ES-I3 (cell line): Measurements from ENCODE around the gene ATXN2.

Source experiments
- H3K36me3 ChIP-seq: 2 replicates; pipeline ENCODE4 v1.6.1; 2013; ENCODE audit warnings: mild to moderate bottlenecking, low read length, control low read depth, moderate library complexity; ENCODE audit not compliant: insufficient read depth
- H3K4me1 ChIP-seq: 2 replicates; pipeline ENCODE4 v1.6.1; 2013; ENCODE audit warnings: mild to moderate bottlenecking, control low read depth, low read length; ENCODE audit not compliant: insufficient read depth
- H3K9ac ChIP-seq: 2 replicates; pipeline ENCODE4 v1.6.1; 2013; ENCODE audit warnings: low read depth, mild to moderate bottlenecking, low read length, moderate library complexity
- H3K9me3 ChIP-seq: 2 replicates; pipeline ENCODE4 v1.6.1; 2013; ENCODE audit warnings: mild to moderate bottlenecking, low read length, moderate library complexity; ENCODE audit not compliant: control insufficient read depth, insufficient read depth

ATXN2 gene

DNA sequence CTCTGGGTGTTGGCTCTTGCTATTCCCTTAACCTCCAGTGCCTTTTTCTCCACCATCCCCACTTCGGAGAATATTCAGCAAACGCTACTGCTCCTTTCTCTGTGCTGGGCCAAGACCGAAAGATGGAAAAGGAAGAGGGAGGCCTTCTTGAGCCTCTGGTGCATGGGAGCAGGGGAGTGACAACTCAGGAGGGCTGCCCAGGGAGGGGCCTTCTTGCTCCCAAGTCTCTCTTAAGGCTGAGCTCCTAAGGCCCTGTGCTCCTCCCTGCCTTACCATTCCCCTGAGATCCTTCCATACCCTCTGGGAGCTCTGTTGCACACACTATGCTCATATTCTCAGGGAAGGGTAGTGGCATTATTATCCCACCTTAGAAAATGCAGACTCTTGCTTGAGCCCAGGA lies 158.5 kb downstream of the ATXN2 start:
- peaks cover 20% of the 10 kb centered on the region; the same call in 1 of the 2 replicates for H3K4me1 ChIP-seq
- H3K36me3 ChIP-seq = no peaks in the 10 kb centered on the region; the same call in 1 of the 2 replicates
- no peak overlapping the region for H3K9ac ChIP-seq
- no peaks in the 10 kb centered on the region for H3K9me3 ChIP-seq

DNA sequence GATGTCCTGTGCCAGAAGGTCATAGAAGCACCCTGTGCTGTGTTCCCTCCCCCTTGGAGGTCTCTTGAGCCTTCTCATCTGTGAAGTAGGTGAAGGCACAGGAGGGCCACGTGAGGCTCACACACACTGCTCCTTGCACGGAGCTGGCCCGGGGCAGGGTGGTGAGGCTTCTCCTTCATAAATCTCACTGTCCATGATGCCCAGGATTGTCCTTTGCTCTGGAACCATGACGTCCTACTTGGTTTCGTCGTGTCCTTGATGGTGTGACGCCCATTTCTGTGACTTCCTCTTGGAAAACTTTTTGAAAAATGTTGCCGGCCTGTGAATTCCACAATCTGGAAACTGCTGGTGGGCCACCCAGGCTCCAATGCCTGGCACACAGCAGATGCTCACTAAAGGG lies 159.0 kb downstream of the ATXN2 start:
- Histone ChIP-seq H3K9ac (no peak overlapping the region), H3K36me3 (no peaks in the 10 kb centered on the region; the same call in 1 of the 2 replicates), H3K9me3 (no peaks in the 10 kb centered on the region), H3K4me1 (peaks cover 25% of the 10 kb centered on the region; the same call in 1 of the 2 replicates)

DNA sequence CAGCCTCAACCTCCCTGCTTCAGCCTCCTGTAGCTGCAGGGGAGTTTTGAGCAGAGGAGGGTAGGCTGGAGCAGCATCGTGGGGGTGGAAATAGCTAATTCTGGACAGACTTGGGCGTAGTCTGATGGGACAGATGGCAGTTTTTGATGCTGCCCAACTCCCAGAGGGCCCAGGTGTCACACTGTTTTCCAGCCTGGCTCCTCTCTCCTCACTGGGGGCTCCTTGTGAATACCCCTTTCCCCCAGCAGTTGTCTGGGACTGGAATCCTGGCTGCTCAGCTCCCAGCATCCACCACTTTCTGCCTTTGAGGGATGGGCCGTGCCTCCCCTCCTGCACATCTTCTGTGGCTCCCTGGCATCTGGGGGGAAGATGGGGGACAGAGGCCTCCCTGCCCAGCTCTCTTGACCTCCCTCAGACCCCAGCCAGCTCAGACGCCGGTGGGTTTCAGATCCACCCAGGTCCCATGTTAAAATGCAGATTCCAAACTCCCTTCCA lies 159.4 kb downstream of the ATXN2 start:
- no peaks in the 10 kb centered on the region; the same call in 1 of the 2 replicates for H3K36me3 ChIP-seq
- peaks cover 25% of the 10 kb centered on the region for H3K4me1 ChIP-seq
- H3K9me3 ChIP-seq = no peaks in the 10 kb centered on the region
- H3K9ac ChIP-seq = no peak overlapping the region

DNA sequence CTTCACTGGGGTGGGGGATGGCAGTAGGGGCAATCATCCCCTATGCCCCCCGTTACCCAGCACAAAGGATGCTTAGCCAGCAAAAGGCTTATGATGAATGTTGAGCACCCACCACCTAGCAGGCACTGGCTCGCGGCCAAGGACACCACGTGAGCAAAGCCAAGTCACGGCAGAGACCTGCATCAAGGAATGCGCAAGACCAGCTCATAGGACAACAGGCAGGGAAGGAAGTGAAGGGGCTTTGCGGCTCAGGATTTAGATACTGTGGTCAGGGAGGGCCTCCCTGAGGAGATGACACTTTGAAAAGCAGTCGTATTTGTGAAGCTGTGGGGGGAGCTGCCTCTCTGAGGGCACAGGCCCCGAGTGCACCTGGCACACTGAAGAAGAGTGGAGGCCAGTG lies 160.6 kb downstream of the ATXN2 start:
- no peaks in the 10 kb centered on the region for H3K9me3 ChIP-seq
- H3K4me1 ChIP-seq = peaks cover 32% of the 10 kb centered on the region
- H3K36me3 ChIP-seq = no peaks in the 10 kb centered on the region; the same call in 1 of the 2 replicates
- H3K9ac ChIP-seq = no peak overlapping the region

DNA sequence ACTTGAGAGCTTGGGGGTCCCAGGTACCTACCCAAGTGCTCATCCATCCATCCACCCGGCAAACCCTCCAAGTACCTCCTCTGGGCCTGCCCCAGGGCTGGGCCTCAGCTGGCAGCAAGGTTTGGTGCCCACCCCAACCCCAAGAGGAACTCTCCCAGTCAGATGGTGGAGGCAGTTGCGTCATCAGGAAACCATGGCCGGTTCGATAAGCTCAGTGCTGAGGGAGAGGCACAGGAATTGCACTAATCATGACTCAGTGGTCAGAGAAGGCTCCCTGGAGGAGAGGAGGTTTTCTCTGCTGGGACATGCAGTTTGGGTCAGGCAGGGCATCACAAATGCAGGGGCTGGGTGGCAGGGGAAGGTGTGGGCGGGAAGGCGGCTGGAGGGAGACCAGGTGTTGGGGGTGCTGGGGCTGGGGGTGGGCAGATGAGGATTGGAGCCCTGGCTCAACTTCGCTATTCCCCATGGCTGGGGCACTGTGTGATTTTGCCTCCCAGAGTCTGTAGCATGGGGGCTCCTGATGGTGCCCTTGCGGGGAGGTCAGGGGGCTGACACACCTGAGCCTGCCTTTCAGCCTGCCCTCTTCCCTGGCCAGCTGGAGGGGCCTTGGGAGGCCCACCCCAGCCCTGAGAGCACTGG lies 161.2 kb downstream of the ATXN2 start:
- Histone ChIP-seq H3K9me3 (no peaks in the 10 kb centered on the region), H3K36me3 (no peaks in the 10 kb centered on the region; the same call in 1 of the 2 replicates), H3K9ac (no peak overlapping the region), H3K4me1 (peaks cover 32% of the 10 kb centered on the region)

DNA sequence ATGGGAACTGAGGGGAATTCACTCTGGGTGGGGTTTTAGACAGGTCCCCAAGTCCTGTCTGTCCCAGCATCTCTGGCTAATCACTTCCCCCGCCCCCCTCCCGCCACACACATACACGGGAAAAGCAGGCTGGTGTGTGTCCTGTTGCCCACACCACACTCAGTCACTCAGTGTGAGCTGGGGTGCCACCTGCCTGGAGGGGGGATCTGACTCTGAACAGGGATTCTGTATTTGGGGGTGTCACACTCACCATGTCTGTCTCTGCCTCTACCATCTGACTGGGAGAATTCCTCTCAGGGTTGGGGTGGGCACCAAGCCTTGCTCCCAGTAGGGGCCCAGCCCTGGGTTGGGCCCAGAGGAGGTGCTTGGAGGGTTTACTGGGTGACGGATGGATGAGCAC lies 162.3 kb downstream of the ATXN2 start:
- peaks cover 32% of the 10 kb centered on the region for H3K4me1 ChIP-seq
- H3K9ac ChIP-seq = no peak overlapping the region
- H3K36me3 ChIP-seq = no peaks in the 10 kb centered on the region; the same call in none of the 2 replicates
- H3K9me3 ChIP-seq = no peaks in the 10 kb centered on the region

DNA sequence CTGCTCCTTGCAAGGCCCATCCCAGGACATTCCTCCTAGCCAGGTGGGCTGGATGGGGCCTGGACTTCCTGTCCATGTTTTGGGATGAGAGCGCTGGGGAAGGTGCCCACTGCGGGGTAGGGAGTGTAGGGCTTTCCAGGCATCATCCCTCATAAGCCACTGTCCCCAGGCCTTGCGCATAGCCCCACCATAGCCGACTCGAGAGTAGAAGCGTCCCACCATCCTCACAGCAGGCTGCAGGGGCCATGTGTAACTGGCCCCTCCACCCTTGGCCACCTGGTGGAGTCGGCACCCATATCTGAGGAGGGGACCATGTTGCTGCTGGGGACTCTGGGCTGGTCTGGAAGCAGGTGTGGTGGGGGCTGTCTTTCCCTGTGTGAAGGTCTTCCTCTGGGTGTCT lies 162.8 kb downstream of the ATXN2 start:
- Histone ChIP-seq H3K9me3 (no peaks in the 10 kb centered on the region), H3K36me3 (no peaks in the 10 kb centered on the region; the same call in none of the 2 replicates), H3K9ac (no peak overlapping the region), H3K4me1 (peaks cover 32% of the 10 kb centered on the region)

DNA sequence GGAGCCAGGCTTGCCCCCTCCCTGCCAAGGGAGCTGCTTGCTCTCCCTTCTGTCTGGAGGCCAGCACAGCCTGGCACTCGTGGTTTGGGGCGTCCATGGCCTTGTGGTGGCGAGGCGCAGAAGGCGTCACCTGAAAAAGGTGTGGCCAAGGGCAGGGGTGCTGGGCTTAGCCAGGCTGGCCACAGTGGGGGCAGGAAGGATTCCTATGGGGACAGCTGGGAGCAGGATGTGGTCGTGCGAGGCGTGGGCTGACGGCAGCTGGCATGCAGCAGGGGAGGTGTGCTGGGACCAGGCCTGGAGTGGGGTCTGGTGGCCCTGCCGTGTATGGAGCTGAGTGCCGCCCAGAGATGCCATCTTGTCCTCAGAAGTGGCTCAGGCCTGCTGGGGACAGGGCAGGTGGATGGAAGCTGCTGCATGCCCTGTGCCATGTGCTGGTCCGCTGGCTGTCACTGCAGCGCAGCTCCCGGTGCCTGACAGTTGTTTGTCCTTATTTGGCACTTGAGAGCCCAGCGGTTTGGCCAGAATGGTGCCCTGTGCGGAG lies 163.4 kb downstream of the ATXN2 start:
- Histone ChIP-seq H3K9me3 (no peaks in the 10 kb centered on the region), H3K36me3 (no peaks in the 10 kb centered on the region; the same call in 1 of the 2 replicates), H3K9ac (no peak overlapping the region), H3K4me1 (peaks cover 32% of the 10 kb centered on the region)

DNA sequence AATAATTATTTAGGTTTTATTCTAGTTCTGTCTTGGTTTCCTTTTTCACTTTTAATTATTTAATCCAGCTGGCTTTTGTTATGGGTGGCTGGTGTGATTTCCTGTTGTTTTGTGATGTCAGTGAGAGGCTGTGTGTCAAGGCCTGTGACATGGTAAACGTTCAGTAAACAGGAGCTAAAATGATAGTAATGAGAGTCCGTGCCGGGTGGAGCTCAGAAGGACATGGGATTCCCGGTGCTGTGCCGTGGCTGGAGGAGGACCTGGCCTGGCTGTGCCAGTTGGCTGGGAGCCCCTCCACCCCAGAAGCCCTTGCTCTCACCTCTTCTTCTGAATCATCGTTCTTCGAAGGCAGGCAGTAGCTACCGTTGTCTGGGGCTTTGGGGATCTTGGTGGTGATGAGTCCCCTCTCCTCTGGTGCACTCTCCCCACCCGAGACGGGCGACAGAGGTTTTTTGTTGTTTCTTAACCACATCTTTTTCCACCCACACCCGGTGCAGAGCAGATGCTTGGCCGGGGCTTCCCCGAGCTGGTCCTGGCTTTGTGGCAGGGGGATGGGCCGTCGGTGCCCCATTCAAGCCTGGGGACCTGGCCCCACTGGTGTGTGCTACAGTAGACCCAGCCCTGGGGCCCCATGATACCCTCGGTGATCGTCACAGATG lies 164.3 kb downstream of the ATXN2 start:
- no peak overlapping the region for H3K9ac ChIP-seq

DNA sequence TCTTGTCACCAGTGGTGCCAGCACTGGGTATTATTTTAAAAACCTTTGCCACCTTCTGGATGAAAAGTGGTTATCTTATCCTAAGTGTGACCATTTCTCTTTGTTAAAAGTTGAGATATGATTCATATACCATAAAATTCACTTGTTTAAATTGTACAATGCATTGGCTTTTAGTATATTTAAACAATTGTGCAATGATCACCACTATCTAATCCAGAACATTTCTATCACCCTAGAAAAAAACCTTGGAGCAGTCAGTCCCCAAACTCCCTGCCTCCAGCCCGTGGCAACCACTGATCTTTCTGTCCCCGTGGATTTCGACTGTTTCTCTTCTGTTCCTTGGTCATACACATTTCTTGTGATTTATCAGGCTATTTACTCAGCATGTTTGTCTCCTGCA lies 165.1 kb downstream of the ATXN2 start:
- H3K9ac ChIP-seq = no peak overlapping the region
- H3K36me3 ChIP-seq = no peaks in the 10 kb centered on the region; the same call in 1 of the 2 replicates
- no peaks in the 10 kb centered on the region for H3K9me3 ChIP-seq
- H3K4me1 ChIP-seq = peaks cover 43% of the 10 kb centered on the region

More for the DNA sequence above, 164.3 kb downstream of the ATXN2 start:
- no peaks in the 10 kb centered on the region for H3K9me3 ChIP-seq
- H3K4me1 ChIP-seq = peaks cover 40% of the 10 kb centered on the region
- H3K36me3 ChIP-seq = no peaks in the 10 kb centered on the region; the same call in 1 of the 2 replicates

DNA sequence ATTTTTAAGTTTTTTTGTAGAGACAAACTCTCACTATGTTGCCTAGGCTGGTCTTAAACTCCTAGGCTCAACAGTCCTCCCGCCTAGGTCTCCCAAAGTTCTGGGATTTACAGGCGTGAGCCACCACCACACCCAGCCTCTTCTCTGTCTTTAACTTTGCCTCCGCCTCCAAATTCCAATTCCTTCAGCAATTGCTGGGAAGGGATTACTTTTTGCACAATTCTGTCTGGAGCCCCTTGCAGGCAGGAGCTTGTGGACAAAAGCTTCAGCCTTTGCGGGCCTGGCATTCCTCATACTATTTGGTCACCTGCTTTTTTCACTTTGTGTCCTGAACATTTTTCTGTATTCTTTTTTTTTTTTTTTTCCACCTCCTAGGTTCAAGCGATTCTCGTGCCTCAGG lies 167.3 kb downstream of the ATXN2 start:
- no peak overlapping the region for H3K9ac ChIP-seq
- peaks cover 1% of the 10 kb centered on the region for H3K36me3 ChIP-seq
- no peaks in the 10 kb centered on the region for H3K9me3 ChIP-seq
- H3K4me1 ChIP-seq = peaks cover 39% of the 10 kb centered on the region

DNA sequence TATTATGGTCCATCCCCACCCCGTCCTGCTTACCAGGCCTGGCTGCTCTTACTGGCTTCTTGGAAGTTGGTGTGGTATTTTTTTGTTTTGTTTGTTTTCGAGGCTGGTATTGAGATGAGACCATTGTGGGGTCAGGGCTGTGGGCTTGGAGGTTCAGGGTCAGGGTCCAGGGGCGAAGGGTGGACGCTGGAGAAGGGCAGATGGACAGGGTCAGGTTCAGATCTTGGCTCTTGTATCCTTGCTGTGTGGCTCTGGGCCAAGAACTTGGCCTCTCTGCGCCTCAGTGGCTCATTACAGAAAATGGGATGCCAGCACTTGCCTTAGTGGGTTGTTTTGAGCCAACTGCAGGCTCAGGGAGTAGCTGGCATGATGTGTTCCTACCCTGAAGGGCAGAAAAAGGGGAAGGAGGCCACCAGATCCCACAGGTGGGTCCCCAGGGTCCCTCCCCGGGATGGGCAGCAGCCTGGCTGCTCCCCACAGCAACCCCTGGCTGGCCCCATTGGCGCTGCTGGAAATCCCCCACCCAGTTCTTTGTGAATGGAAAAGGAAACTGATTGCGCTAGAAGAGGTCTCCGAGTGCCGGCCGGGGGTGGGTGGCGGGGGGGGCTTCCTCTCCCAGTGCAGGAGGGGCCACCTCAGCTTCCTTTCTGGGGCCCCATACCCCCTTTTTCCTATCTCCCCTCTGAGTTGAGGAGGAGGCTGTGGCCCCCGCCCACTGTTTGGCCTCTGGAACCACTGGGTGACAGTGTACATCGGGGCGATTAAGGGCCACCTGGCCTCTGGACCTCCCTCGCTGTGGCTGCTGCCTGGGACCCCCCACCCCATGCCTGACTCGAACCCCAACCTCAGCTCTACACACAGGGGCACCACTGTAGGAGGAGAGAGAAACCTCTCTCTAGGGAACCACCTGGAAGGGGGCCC lies 168.4 kb downstream of the ATXN2 start:
- peaks cover 36% of the 10 kb centered on the region for H3K4me1 ChIP-seq
- H3K36me3 ChIP-seq = peaks cover 6% of the 10 kb centered on the region
- no peaks in the 10 kb centered on the region for H3K9me3 ChIP-seq
- H3K9ac ChIP-seq = no peak overlapping the region

DNA sequence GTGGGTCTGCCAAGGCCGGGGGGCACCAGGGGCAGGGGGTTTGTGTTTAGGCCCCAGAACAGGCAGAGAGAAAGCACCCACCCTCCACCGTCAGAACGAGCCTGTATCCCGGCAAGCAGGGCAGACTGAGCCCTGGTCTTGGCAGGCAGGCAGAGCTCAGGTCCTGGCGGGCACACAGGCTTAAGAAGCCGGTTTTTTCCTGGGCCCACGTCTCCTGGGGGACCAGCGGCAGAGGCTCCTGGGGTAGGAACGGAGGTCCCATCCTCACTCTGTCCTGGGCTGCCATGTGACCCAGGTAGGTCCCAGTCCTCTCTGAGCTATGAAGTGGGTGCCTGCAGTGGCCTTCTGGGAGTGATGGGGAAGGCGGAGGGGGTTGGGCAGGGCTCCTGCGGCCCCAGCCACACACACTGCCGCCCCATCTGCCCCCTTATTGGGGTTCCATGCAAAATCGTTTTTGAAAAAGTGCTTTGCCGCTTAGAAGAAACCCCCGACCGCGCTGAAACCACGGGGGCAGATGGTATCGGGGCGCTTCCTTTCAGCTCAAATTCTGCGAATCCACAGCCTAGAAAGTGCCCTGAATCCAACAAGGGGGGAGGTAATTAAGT lies 169.2 kb downstream of the ATXN2 start:
- peaks cover 36% of the 10 kb centered on the region for H3K4me1 ChIP-seq
- H3K9me3 ChIP-seq = no peaks in the 10 kb centered on the region
- peaks cover 9% of the 10 kb centered on the region for H3K36me3 ChIP-seq
- H3K9ac ChIP-seq = no peak overlapping the region
